IMR-90 (cell line): ENCODE data around the gene TTC19. TPM values are rescaled to one million over a fixed set of nuclear protein-coding genes. Genes with fewer than 3 reads are reported as not detected.

Source experiments
- ATAC-seq: fragments of 200-7000 bp; cut with Tn5 transposase; 2 replicates; pipeline ENCODE4 v1.9.1; 2020; ENCODE audit warnings: low read depth, mild to moderate bottlenecking, moderate library complexity
- BruUV-seq: library from RNA; stranded (reverse); fragments of 400-500 nt; replicated peaks from 2 replicates; lab custom pipeline; 2021; lab: Mats Ljungman, UMichigan
- CTCF ChIA-PET: fragments of 300-600 bp; formaldehyde crosslinking; extraction: SDS; loops from one replicate; lab custom pipeline; 2021; ENCODE audit warnings: antibody characterized with exemption; lab: Yijun Ruan, JAX
- POLR2A ChIA-PET: fragments of 300-600 bp; sonication (Branson Sonifier 250); formaldehyde crosslinking; loops from one replicate; lab custom pipeline; 2022; ENCODE audit warnings: antibody characterized with exemption; ENCODE audit not compliant: unreplicated experiment; lab: Charles Lee
- DNase-seq: peaks from one replicate; pipeline ENCODE4 v3.0.0; 2013
- H2AFZ ChIP-seq: replicated peaks from 2 replicates; pipeline ENCODE3; 2013; ENCODE audit warnings: low read length, mild to moderate bottlenecking; ENCODE audit not compliant: poor library complexity
- H2AK5ac ChIP-seq: 2 replicates; pipeline ENCODE4 v1.6.1; 2013; ENCODE audit warnings: low read depth, low read length, inconsistent platforms
- H2AK9ac ChIP-seq: replicated peaks from 2 replicates; pipeline ENCODE3; 2013; ENCODE audit warnings: mild to moderate bottlenecking, low read depth, low read length, moderate library complexity; ENCODE audit not compliant: poor library complexity
- H2BK120ac ChIP-seq: 2 replicates; pipeline ENCODE4 v1.6.1; 2013; ENCODE audit warnings: low read depth, low read length, inconsistent platforms
- H2BK15ac ChIP-seq: 3 replicates; pipeline ENCODE4 v1.6.1; 2013; ENCODE audit warnings: low read depth, low read length, inconsistent platforms
- H2BK20ac ChIP-seq: 2 replicates; pipeline ENCODE4 v1.6.1; 2013; ENCODE audit warnings: low read depth, mild to moderate bottlenecking, inconsistent platforms, low read length, moderate library complexity
- H2BK5ac ChIP-seq: 2 replicates; pipeline ENCODE4 v1.6.1; 2013; ENCODE audit warnings: mild to moderate bottlenecking, low read depth, low read length, inconsistent platforms; ENCODE audit not compliant: poor library complexity, severe bottlenecking
- H3K14ac ChIP-seq: replicated peaks from 2 replicates; pipeline ENCODE4 v1.6.1; 2013; ENCODE audit warnings: low read depth, low read length, inconsistent platforms
- H3K18ac ChIP-seq: 2 replicates; pipeline ENCODE4 v1.6.1; 2013; ENCODE audit warnings: low read depth, low read length, control low read depth
- H3K23ac ChIP-seq: 2 replicates; pipeline ENCODE4 v1.6.1; 2013; ENCODE audit warnings: low read depth, low read length, inconsistent platforms
- H3K27ac ChIP-seq: 2 replicates; pipeline ENCODE4 v1.5.1; 2013; ENCODE audit warnings: mild to moderate bottlenecking, control low read depth, low read length; ENCODE audit not compliant: insufficient read depth
- H3K27me3 ChIP-seq: 2 replicates; pipeline ENCODE4 v1.6.1; 2013; ENCODE audit warnings: low read length; ENCODE audit not compliant: control insufficient read depth, insufficient read depth
- H3K36me3 ChIP-seq: 2 replicates; pipeline ENCODE4 v1.6.1; 2013; ENCODE audit warnings: low read length, mixed read lengths; ENCODE audit not compliant: control insufficient read depth, insufficient read depth
- H3K4ac ChIP-seq: 2 replicates; pipeline ENCODE4 v1.6.1; 2013; ENCODE audit warnings: low read depth, low read length, inconsistent platforms
- H3K4me1 ChIP-seq: 2 replicates; pipeline ENCODE4 v1.6.1; 2013; ENCODE audit warnings: low read length, mixed read lengths; ENCODE audit not compliant: control insufficient read depth, insufficient read depth
- H3K4me2 ChIP-seq: 2 replicates; pipeline ENCODE4 v1.6.1; 2013; ENCODE audit warnings: low read depth, mild to moderate bottlenecking, control low read depth, low read length, moderate library complexity
- H3K4me3 ChIP-seq: 2 replicates; pipeline ENCODE4 v1.5.1; 2013; ENCODE audit warnings: low read depth, mild to moderate bottlenecking, control low read depth, low read length, moderate library complexity; ENCODE audit not compliant: insufficient read depth
- H3K56ac ChIP-seq: 2 replicates; pipeline ENCODE4 v1.6.1; 2013; ENCODE audit warnings: low read length, inconsistent platforms; ENCODE audit not compliant: insufficient read depth; ENCODE audit errors: extremely low read depth
- H3K79me1 ChIP-seq, 2 experiments: 2 replicates each; pipeline ENCODE4 v1.6.1; 2013; ENCODE audit warnings: low read length in 2 of 2, inconsistent platforms in 1 of 2, low read depth in 1 of 2
- H3K9ac ChIP-seq: 2 replicates; pipeline ENCODE4 v1.6.1; 2013; ENCODE audit warnings: low read depth, low read length, control low read depth
- H3K9me1 ChIP-seq: 2 replicates; pipeline ENCODE4 v1.6.1; 2013; ENCODE audit warnings: low read length, inconsistent platforms; ENCODE audit not compliant: insufficient read depth
- H3K9me3 ChIP-seq: 2 replicates; pipeline ENCODE4 v1.6.1; 2013; ENCODE audit warnings: low read length; ENCODE audit not compliant: control insufficient read depth, insufficient read depth
- H4K20me1 ChIP-seq: 2 replicates; pipeline ENCODE4 v1.6.1; 2013; ENCODE audit warnings: low read length, inconsistent platforms; ENCODE audit not compliant: insufficient read depth
- H4K5ac ChIP-seq: 2 replicates; pipeline ENCODE4 v1.6.1; 2013; ENCODE audit warnings: mild to moderate bottlenecking, low read depth, low read length, control low read depth
- H4K8ac ChIP-seq, 2 experiments: 2 replicates each; pipeline ENCODE4 v1.6.1; 2013; ENCODE audit warnings: low read depth in 2 of 2, low read length in 2 of 2, control low read depth in 1 of 2, inconsistent platforms in 1 of 2
- H4K91ac ChIP-seq: 2 replicates; pipeline ENCODE4 v1.6.1; 2013; ENCODE audit warnings: low read depth, low read length, inconsistent platforms; ENCODE audit not compliant: insufficient read depth
- BHLHE40 ChIP-seq: fragments of 150-350 bp; IDR thresholded peaks from 2 replicates; pipeline ENCODE4 v1.6.1; 2016; ENCODE audit warnings: mild to moderate bottlenecking, low read depth, low read length
- CEBPB ChIP-seq: IDR thresholded peaks from 2 replicates; pipeline ENCODE4 v1.6.1; 2012; ENCODE audit warnings: low read depth, low read length, improper control_type of control experiment
- CHD1 ChIP-seq: IDR thresholded peaks from 2 replicates; pipeline ENCODE4 v1.6.1; 2012; ENCODE audit warnings: low read depth, low read length, improper control_type of control experiment
- CTCF ChIP-seq: conservative IDR thresholded peaks from 2 replicates; pipeline ENCODE4 v1.5.1; 2012; ENCODE audit warnings: mild to moderate bottlenecking, low read depth, low read length, improper control_type of control experiment
- ELK1 ChIP-seq: fragments of 150-350 bp; IDR thresholded peaks from 2 replicates; pipeline ENCODE4 v1.6.1; 2016; ENCODE audit warnings: low read depth, mild to moderate bottlenecking, low read length, moderate library complexity, borderline replicate concordance
- FOS ChIP-seq: fragments of 150-350 bp; IDR thresholded peaks from 2 replicates; pipeline ENCODE4 v1.6.1; 2016; ENCODE audit warnings: low read depth, low read length
- MAFK ChIP-seq: IDR thresholded peaks from 2 replicates; pipeline ENCODE4 v1.6.1; 2012; ENCODE audit warnings: low read depth, low read length, improper control_type of control experiment
- MAZ ChIP-seq: IDR thresholded peaks from 2 replicates; pipeline ENCODE4 v1.6.1; 2012; ENCODE audit warnings: low read depth, mild to moderate bottlenecking, low read length, improper control_type of control experiment, moderate library complexity, borderline replicate concordance
- MXI1 ChIP-seq: IDR thresholded peaks from 2 replicates; pipeline ENCODE4 v1.6.1; 2012; ENCODE audit warnings: low read depth, mild to moderate bottlenecking, low read length, moderate library complexity, borderline replicate concordance
- NFE2L2 ChIP-seq: fragments of 150-350 bp; IDR thresholded peaks from 2 replicates; pipeline ENCODE4 v1.6.1; 2016; ENCODE audit warnings: low read depth, mild to moderate bottlenecking, low read length
- POLR2A ChIP-seq: IDR thresholded peaks from 2 replicates; pipeline ENCODE4 v1.6.1; 2012; ENCODE audit warnings: mild to moderate bottlenecking, low read depth, low read length
- RAD21 ChIP-seq: IDR thresholded peaks from 2 replicates; pipeline ENCODE4 v1.6.1; 2012; ENCODE audit warnings: low read length, improper control_type of control experiment
- RCOR1 ChIP-seq: IDR thresholded peaks from 2 replicates; pipeline ENCODE4 v1.6.1; 2012; ENCODE audit warnings: mild to moderate bottlenecking, low read length, improper control_type of control experiment; ENCODE audit not compliant: insufficient replicate concordance
- RFX5 ChIP-seq: IDR thresholded peaks from 2 replicates; pipeline ENCODE4 v1.8.0; 2012; ENCODE audit warnings: low read depth, mild to moderate bottlenecking, low read length, moderate library complexity
- SMC3 ChIP-seq: fragments of 150-350 bp; IDR thresholded peaks from 2 replicates; pipeline ENCODE4 v1.6.1; 2016; ENCODE audit warnings: low read depth, mild to moderate bottlenecking, antibody characterized with exemption, low read length, moderate library complexity
- USF2 ChIP-seq: fragments of 150-350 bp; IDR thresholded peaks from 2 replicates; pipeline ENCODE4 v1.6.1; 2017; ENCODE audit warnings: mild to moderate bottlenecking, antibody characterized with exemption, low read length, low read depth
- WGBS, 2 experiments: methylation state at CpG; one replicate each; pipeline versions ENCODE4 v1.1.5 to v1.1.7; 2013; ENCODE audit warnings: missing lambda C conversion rate in 2 of 2; ENCODE audit not compliant: insufficient read length in 1 of 2; ENCODE audit errors: extremely low coverage in 2 of 2; 5-methylcytosine and 5-hydroxymethylcytosine counted together
- dilution Hi-C: fragments of 300-500 bp; cut with HindIII; formaldehyde crosslinking; loops from one replicate; pipeline ENCODE4 v1.14.3; 2018; ENCODE audit warnings: low sequenced_read_pairs; ENCODE audit not compliant: unreplicated experiment
- in situ Hi-C: fragments of 300-500 bp; cut with MboI; formaldehyde crosslinking; loops from 3 replicates; pipeline ENCODE4 v1.14.3; 2019; ENCODE audit warnings: low sequenced_read_pairs, inconsistent platforms, mixed read lengths
- intact Hi-C: fragments of 100-400 bp; cut with micrococcal nuclease; formaldehyde crosslinking; loops from 2 replicates; pipeline ENCODE4 v1.10.0; 2022
- polyA plus RNA-seq, 3 experiments: library from polyadenylated mRNA; depleted of rRNA; stranded (reverse); fragments of >200 nt; gene quantifications; 2 replicates each; pipeline ENCODE4 v1.2.3, GENCODE V29; 2012; ENCODE audit warnings: low replicate concordance in 1 of 3
- total RNA-seq: library from RNA; depleted of rRNA; stranded (reverse); fragments of >200 nt; gene quantifications from 2 replicates; pipeline ENCODE4 v1.2.3, GENCODE V29; 2012

TTC19 gene
- total and polyA plus RNA-seq, 2 of the 4 experiments (the other 2 are of a cell fraction) = 8.3 to 12.9 TPM

- Histone ChIP-seq H3K27me3 (no peaks in the 10 kb centered on the region), H2AFZ (no peak overlapping the region), H3K4me3 (no peak overlapping the region), H4K5ac (peak overlapping the region; percentile 78), H3K4me1 (peaks cover 2% of the 10 kb centered on the region), H3K56ac (no peak overlapping the region), H2AK5ac (peak overlapping the region; percentile 68), H4K20me1 (no peaks in the 10 kb centered on the region), H3K14ac (peak overlapping the region; percentile 7; the same call in 1 of the 2 replicates), H3K9ac (no peak overlapping the region), H4K8ac (peak overlapping the region in 1 of 2 experiments; percentile 71; a peak in 2 of 4 replicates), H2BK15ac (no peak overlapping the region), H3K36me3 (peaks cover 14% of the 10 kb centered on the region), H3K79me1 (peaks cover 4 to 21% of the 10 kb centered on the region in 2 experiments; a peak in 2 of 4 replicates), H3K9me3 (no peaks in the 10 kb centered on the region), H3K4ac (peak overlapping the region; percentile 65), H2BK5ac (peak overlapping the region; percentile 86), H4K91ac (peak overlapping the region; percentile 58; the same call in 1 of the 2 replicates), H3K23ac (no peak overlapping the region; the same call in 1 of the 2 replicates), H3K4me2 (no peak overlapping the region), H2AK9ac (no peak overlapping the region), H3K18ac (peak overlapping the region; percentile 48; the same call in 1 of the 2 replicates), H2BK120ac (0 out of 2 replicates have a peak overlapping the region, but pooled peaks have one; percentile 47), H3K9me1 (peaks cover 4% of the 10 kb centered on the region; the same call in 1 of the 2 replicates), H3K27ac (peak overlapping the region; percentile 85; the same call in 1 of the 2 replicates), H2BK20ac (0 out of 2 replicates have a peak overlapping the region, but pooled peaks have one; percentile 21)
- dilution Hi-C loops = no loop called here
- intact Hi-C loops = no loop called here
- POLR2A ChIA-PET = no interaction called here
- in situ Hi-C loops = no loop called here
- CTCF ChIA-PET = no interaction called here
- DNase-seq (no peak), ATAC-seq (no peak)
- TF ChIP-seq BHLHE40 = no peak
- no peak for TF ChIP-seq SMC3
- no peak for TF ChIP-seq CEBPB
- TF ChIP-seq FOS = no peak
- no peak for TF ChIP-seq POLR2A
- TF ChIP-seq MAFK = no peak
- no peak for TF ChIP-seq RFX5
- TF ChIP-seq USF2 = no peak
- TF ChIP-seq RAD21 = no peak
- no peak for TF ChIP-seq RCOR1
- TF ChIP-seq NFE2L2 = no peak
- no peak for TF ChIP-seq CTCF
- TF ChIP-seq CHD1 = no peak
- TF ChIP-seq ELK1 = no peak
- no peak for TF ChIP-seq MXI1
- TF ChIP-seq MAZ = no peak
- WGBS, 2 experiments = no CpG with 5 or more reads among the region's 2 CpGs
- no TSS peak for BruUV-seq
These were observed 18.4 kb upstream of the TTC19 start for GRCh38 chr17:15981208-15981607.
